CD4-positive, alpha-beta memory T cell (primary cell): ENCODE data around the gene ZC3HAV1. TPM values are rescaled to one million over a fixed set of nuclear protein-coding genes. Genes with fewer than 3 reads are reported as not detected.

Experiments used
- CTCF ChIA-PET: fragments of 350-600 bp; sonication (Branson Sonifier 250); formaldehyde crosslinking; loops from one replicate; lab custom pipeline; 2021; ENCODE audit warnings: inconsistent platforms; ENCODE audit not compliant: partially characterized antibody; lab: Charles Lee
- POLR2A ChIA-PET: fragments of 350-600 bp; sonication (Branson Sonifier 250); formaldehyde crosslinking; loops from one replicate; lab custom pipeline; 2021; ENCODE audit not compliant: partially characterized antibody; lab: Charles Lee
- DNase-seq, 5 donors: peaks; one replicate each; pipeline versions ENCODE4 v3.0.0 to v3.0.0-alpha.2; 2020 to 2022; ENCODE audit warnings: mixed read lengths in 1 of 5
- H3K27ac ChIP-seq: one replicate; pipeline ENCODE4 v1.7.0; 2013; ENCODE audit warnings: low read depth, low read length
- H3K27me3 ChIP-seq: 2 replicates; pipeline ENCODE4 v1.7.0; 2013; ENCODE audit warnings: mild to moderate bottlenecking, low read length, moderate library complexity; ENCODE audit not compliant: insufficient read depth
- H3K36me3 ChIP-seq: 2 replicates; pipeline ENCODE4 v1.7.0; 2013; ENCODE audit warnings: mild to moderate bottlenecking, low read length, moderate library complexity; ENCODE audit not compliant: insufficient read depth
- H3K4me1 ChIP-seq: 2 replicates; pipeline ENCODE4 v1.7.0; 2013; ENCODE audit warnings: mild to moderate bottlenecking, low read length, moderate library complexity; ENCODE audit not compliant: insufficient read depth
- H3K4me3 ChIP-seq, 2 donors: one replicate each; pipeline ENCODE4 v1.7.0; 2013; ENCODE audit warnings: low read length in 2 of 2, mild to moderate bottlenecking in 1 of 2
- H3K9me3 ChIP-seq, 2 donors: one replicate each; pipeline ENCODE4 v1.7.0; 2013; ENCODE audit warnings: low read length in 2 of 2, control low read depth in 1 of 2; ENCODE audit not compliant: control insufficient read depth in 1 of 2
- H3K27ac Mint-ChIP-seq, 7 donors: one replicate each; pipeline ENCODE4 v1.8.0; 2020 to 2021; ENCODE audit warnings: mixed read lengths in 7 of 7, mild to moderate bottlenecking in 6 of 7, inconsistent platforms in 3 of 7, moderate library complexity in 3 of 7
- H3K27me3 Mint-ChIP-seq, 2 donors: one replicate each; pipeline ENCODE4 v1.8.0; 2020 to 2021; ENCODE audit warnings: mixed read lengths in 2 of 2
- H3K36me3 Mint-ChIP-seq, 2 donors: one replicate each; pipeline ENCODE4 v1.8.0; 2020 to 2021; ENCODE audit warnings: mixed read lengths in 2 of 2, inconsistent platforms in 1 of 2, mild to moderate bottlenecking in 1 of 2
- H3K4me1 Mint-ChIP-seq, 4 donors: one replicate each; pipeline ENCODE4 v1.8.0; 2020 to 2021; ENCODE audit warnings: mixed read lengths in 4 of 4, mild to moderate bottlenecking in 1 of 4
- H3K4me3 Mint-ChIP-seq, 8 donors: one replicate each; pipeline ENCODE4 v1.8.0; 2020 to 2021; ENCODE audit warnings: mixed read lengths in 8 of 8, mild to moderate bottlenecking in 7 of 8, moderate library complexity in 6 of 8, inconsistent platforms in 3 of 8
- H3K9me3 Mint-ChIP-seq, 8 donors: one replicate each; pipeline ENCODE4 v1.8.0; 2020 to 2021; ENCODE audit warnings: mixed read lengths in 8 of 8, mild to moderate bottlenecking in 5 of 8, inconsistent platforms in 3 of 8, moderate library complexity in 1 of 8
- intact Hi-C: fragments of 100-400 bp; cut with micrococcal nuclease; formaldehyde crosslinking; loops from one replicate; pipeline ENCODE4 v1.15.1; 2023
- polyA plus RNA-seq, 2 donors: library from polyadenylated mRNA; unstranded; fragments of 300-500 nt; fragmentation: Illumina TruSeq; gene quantifications; one replicate each; pipeline ENCODE4 v1.2.3, GENCODE V29; 2021
- total RNA-seq, 2 experiments: library from RNA; stranded (reverse); gene quantifications; one replicate each; pipeline ENCODE4 v1.2.3, GENCODE V29; 2021

ZC3HAV1 gene
- total and polyA plus RNA-seq, 4 experiments from 2014 or later, result 150 to 169 (median 157) TPM

DNA sequence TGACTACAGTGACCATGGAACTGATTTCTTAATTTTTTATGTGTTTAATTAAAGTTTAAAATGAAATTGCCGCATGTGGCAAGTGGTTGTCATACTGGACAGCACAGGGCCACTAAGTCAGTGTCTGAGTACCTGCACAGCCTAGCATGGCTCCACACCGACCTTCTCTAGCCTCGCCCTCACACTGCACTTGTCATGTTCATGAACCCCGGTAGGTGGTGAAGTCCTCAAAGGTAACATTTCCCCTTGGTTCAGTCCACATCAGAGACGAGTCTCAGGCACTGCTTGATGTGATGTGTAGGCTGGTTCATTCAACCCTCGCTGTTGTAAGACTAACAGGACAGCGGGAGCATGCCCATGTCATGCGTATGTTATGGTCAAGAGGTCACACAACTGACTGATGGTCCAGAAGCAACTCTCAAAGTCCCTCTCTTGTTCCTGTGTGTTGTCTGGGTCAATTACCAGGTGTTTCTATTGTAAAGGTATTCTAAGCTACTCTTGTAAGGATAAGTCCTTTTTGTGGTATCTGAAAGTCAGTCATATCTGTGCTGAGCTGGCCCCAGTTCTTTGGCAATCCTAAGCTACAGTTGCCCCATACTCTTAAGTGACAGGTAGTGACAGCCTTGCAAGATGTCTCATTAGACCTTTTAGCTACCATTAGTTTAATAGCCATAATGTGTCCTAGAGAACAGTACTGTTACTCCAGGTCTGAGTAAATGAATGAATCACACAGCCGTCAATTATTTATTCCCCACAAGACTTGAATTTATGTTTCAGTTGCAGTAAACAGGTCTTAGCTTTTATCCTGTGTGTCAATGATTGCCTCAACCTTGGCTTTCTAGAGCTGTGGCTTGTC, 40.7 kb downstream of the ZC3HAV1 start:
- ChIA-PET POLR2A (interaction anchor here (0.7 to 1.8 kb wide), 4 partner anchors 14 to 27 kb away, joined by 3 to 7 read pairs (median 3); no protein-coding TSS in a partner anchor), CTCF (interaction anchor here (1.2 to 9.6 kb wide), 4 partner anchors 18 to 182 kb away, joined by 3 to 140 read pairs (median 8); no protein-coding TSS in a partner anchor)
- peaks cover 83% of the 10 kb centered on the region for H3K36me3 ChIP-seq
- no peaks in the 10 kb centered on the region for H3K9me3 ChIP-seq
- no peak overlapping the region for H3K4me3 ChIP-seq
- peaks cover 33 to 83% (median 56%) of the 10 kb centered on the region in 4 donors for H3K4me1 Mint-ChIP-seq
- H3K36me3 Mint-ChIP-seq, result peaks cover 77 to 84% of the 10 kb centered on the region in 2 donors
- H3K27me3 Mint-ChIP-seq, result no peaks in the 10 kb centered on the region
- H3K9me3 Mint-ChIP-seq, result peaks cover 0 to 4% (median 0%) of the 10 kb centered on the region in 8 donors
- H3K27ac ChIP-seq, result no peak overlapping the region
- H3K27ac Mint-ChIP-seq, result peak overlapping the region; percentile 47 to 93 (median 68)
- peak overlapping the region in 1 of 8 donors; percentile 40 for H3K4me3 Mint-ChIP-seq
- no peak for DNase-seq
- H3K4me1 ChIP-seq, result peaks cover 43% of the 10 kb centered on the region
- no peaks in the 10 kb centered on the region for H3K27me3 ChIP-seq
- intact Hi-C loops, result no loop called here

DNA sequence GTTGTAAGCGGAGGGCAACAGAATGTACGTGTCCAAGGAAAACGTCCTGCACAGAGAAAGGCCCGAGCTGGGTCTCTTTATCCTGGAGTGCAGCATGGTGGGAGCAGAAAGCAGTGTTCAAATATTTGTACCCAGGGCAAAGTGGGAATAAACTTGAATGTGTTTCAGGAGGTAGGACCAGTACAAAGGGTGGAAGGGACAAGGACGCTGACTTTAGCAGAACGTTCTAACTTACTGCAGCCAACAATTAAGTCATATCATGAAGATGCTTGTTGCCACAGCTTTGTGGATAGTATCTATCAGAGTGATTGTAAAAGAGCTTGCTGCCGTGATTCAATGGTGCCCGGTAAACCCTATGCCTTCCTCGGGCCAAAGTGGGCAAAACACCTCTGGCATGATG, 43.2 kb downstream of the ZC3HAV1 start:
- Mint-ChIP-seq H3K4me3 (peak overlapping the region in 3 of 8 donors; percentile 1 to 57 (median 26)), H3K36me3 (peaks cover 76 to 87% of the 10 kb centered on the region in 2 donors), H3K4me1 (peaks cover 38 to 78% (median 58%) of the 10 kb centered on the region in 4 donors), H3K27me3 (no peaks in the 10 kb centered on the region), H3K9me3 (peaks cover 0 to 4% (median 0%) of the 10 kb centered on the region in 8 donors), H3K27ac (peak overlapping the region; percentile 21 to 79 (median 60))
- Histone ChIP-seq H3K4me3 (no peak overlapping the region), H3K9me3 (no peaks in the 10 kb centered on the region), H3K4me1 (peaks cover 45% of the 10 kb centered on the region), H3K36me3 (peaks cover 84% of the 10 kb centered on the region), H3K27me3 (no peaks in the 10 kb centered on the region), H3K27ac (no peak overlapping the region)
- POLR2A ChIA-PET, result interaction anchor here (0.8 to 9.3 kb wide), 4 partner anchors 9 to 40 kb away, joined by 3 to 56 read pairs (median 8); no protein-coding TSS in a partner anchor
- DNase-seq, result no peak
- CTCF ChIA-PET, result interaction anchor here (1.5 to 4.4 kb wide), 3 partner anchors 9 to 180 kb away, joined by 3 to 27 read pairs (median 20); no protein-coding TSS in a partner anchor
- intact Hi-C loops, result no loop called here

DNA sequence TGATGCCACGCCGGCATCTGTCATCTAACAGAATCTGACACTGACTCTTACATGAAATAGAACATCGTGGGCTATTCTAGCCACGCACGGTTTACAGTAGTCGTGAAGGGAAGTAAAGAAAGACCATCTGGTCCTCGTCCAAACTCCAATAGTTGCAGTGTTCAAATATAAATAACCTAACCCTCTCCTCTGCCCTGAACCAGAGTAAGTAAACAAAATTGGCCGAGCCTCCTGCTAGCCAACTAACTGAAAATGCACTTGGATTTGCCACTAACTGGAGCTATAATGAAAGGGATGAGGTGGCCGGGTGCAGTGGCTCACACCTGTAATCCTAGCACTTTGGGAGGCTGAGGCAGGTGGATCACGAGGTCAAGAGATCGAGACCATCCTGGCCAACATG, 44.2 kb downstream of the ZC3HAV1 start:
- POLR2A ChIA-PET, result interaction anchor here (1.7 to 9.3 kb wide), 4 partner anchors 10 to 30 kb away, joined by 5 to 56 read pairs (median 8); no protein-coding TSS in a partner anchor
- no peak overlapping the region for H3K27ac ChIP-seq
- H3K36me3 ChIP-seq, result peaks cover 90% of the 10 kb centered on the region

DNA sequence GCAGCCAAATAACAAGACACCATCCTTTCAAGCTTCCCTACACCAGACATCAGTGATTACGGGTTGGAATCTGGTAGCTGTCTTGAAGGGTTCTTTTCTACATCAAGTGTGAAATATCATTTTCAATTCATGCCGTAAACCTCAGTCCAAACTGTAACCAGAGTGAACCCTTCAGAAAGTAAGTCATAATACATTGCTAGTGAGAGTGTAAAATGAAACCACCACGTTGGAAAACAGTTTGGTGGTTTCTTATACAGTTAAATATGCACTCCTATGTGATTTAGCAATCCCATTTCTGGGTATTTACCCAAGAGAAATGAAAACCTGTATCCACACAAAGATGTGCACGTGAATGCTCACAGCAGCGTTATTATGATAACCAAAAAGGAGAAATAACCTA, 48.1 kb downstream of the ZC3HAV1 start:
- H3K36me3 Mint-ChIP-seq, result peaks cover 76 to 80% of the 10 kb centered on the region in 2 donors
- Histone ChIP-seq H3K9me3 (no peaks in the 10 kb centered on the region), H3K36me3 (peaks cover 84% of the 10 kb centered on the region), H3K4me3 (no peak overlapping the region), H3K27me3 (no peaks in the 10 kb centered on the region), H3K27ac (no peak overlapping the region), H3K4me1 (peaks cover 53% of the 10 kb centered on the region)
- H3K27ac Mint-ChIP-seq, result peak overlapping the region in 6 of 7 donors; percentile 41 to 82 (median 72)
- intact Hi-C loops, result loop anchor here (2.0 kb wide), 2 partner anchors 15 to 17 kb away; no protein-coding TSS in a partner anchor
- H3K9me3 Mint-ChIP-seq, result peaks cover 0 to 2% (median 0%) of the 10 kb centered on the region in 8 donors
- ChIA-PET POLR2A (interaction anchor here (0.7 to 9.3 kb wide), 4 partner anchors 8 to 43 kb away, joined by 3 to 56 read pairs (median 6); no protein-coding TSS in a partner anchor), CTCF (interaction anchor here (0.5 to 3.5 kb wide), 6 partner anchors 11 to 67 kb away, joined by 3 to 18 read pairs (median 9); no protein-coding TSS in a partner anchor)
- H3K27me3 Mint-ChIP-seq, result no peaks in the 10 kb centered on the region
- peaks cover 44 to 67% (median 57%) of the 10 kb centered on the region in 4 donors for H3K4me1 Mint-ChIP-seq
- no peak for DNase-seq
- H3K4me3 Mint-ChIP-seq, result peak overlapping the region in 1 of 8 donors; percentile 67

More for the DNA sequence above, 44.2 kb downstream of the ZC3HAV1 start:
- Mint-ChIP-seq H3K4me1 (peaks cover 44 to 85% (median 65%) of the 10 kb centered on the region in 4 donors), H3K9me3 (peaks cover 0 to 4% (median 0%) of the 10 kb centered on the region in 8 donors), H3K27me3 (no peaks in the 10 kb centered on the region), H3K4me3 (peak overlapping the region in 1 of 8 donors; percentile 22), H3K27ac (peak overlapping the region in 5 of 7 donors; percentile 43 to 90 (median 66)), H3K36me3 (peaks cover 84 to 92% of the 10 kb centered on the region in 2 donors)
- DNase-seq, result no peak
- H3K4me1 ChIP-seq, result peaks cover 54% of the 10 kb centered on the region
- CTCF ChIA-PET, result interaction anchor here (0.9 to 4.4 kb wide), 4 partner anchors 10 to 179 kb away, joined by 3 to 27 read pairs (median 12); no protein-coding TSS in a partner anchor
- H3K4me3 ChIP-seq, result no peak overlapping the region
- H3K27me3 ChIP-seq, result no peaks in the 10 kb centered on the region
- intact Hi-C loops, result no loop called here
- no peaks in the 10 kb centered on the region for H3K9me3 ChIP-seq

DNA sequence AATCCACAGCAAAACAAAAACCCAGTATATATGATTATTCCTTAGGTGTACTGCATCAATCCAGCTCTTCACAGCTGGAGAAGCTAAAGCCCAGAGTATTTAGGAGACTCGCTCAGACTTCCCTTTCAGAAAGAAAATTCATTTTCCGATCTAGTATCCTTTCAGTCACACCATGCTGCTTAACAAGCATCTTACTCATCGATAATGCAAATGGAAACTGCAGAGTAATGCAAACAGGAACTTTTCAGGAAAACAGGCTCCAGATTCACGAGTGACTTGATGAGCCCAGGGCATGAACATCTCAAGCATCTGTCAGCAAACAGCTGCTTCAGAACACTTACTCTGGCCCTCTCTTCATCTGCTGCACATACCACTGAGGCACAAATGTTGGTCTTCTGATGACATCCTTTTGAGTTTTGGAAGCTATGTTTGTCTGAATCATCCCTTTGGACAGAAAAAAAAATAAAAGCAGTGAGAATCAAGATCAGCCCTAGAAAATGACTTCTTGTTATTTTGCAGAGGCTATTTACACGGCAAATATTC, 48.8 kb downstream of the ZC3HAV1 start:
- ChIA-PET POLR2A (interaction anchor here (0.8 to 9.3 kb wide), 6 partner anchors 10 to 44 kb away, joined by 3 to 56 read pairs (median 4); no protein-coding TSS in a partner anchor), CTCF (interaction anchor here (0.5 to 3.5 kb wide), 8 partner anchors 10 to 174 kb away, joined by 3 to 18 read pairs (median 6); no protein-coding TSS in a partner anchor)
- Mint-ChIP-seq H3K27me3 (no peaks in the 10 kb centered on the region), H3K9me3 (peaks cover 0 to 2% (median 0%) of the 10 kb centered on the region in 8 donors), H3K4me1 (peaks cover 41 to 65% (median 54%) of the 10 kb centered on the region in 4 donors), H3K27ac (peak overlapping the region; percentile 6 to 82 (median 70)), H3K4me3 (peak overlapping the region in 4 of 8 donors; percentile 1 to 67 (median 35)), H3K36me3 (peaks cover 76 to 77% of the 10 kb centered on the region in 2 donors)
- peak overlapping the region; percentile 12 for H3K27ac ChIP-seq
- no peak overlapping the region for H3K4me3 ChIP-seq
- H3K27me3 ChIP-seq, result no peaks in the 10 kb centered on the region
- H3K36me3 ChIP-seq, result peaks cover 83% of the 10 kb centered on the region
- intact Hi-C loops, result loop anchor here (2.0 kb wide), 2 partner anchors 16 kb away; no protein-coding TSS in a partner anchor
- H3K4me1 ChIP-seq, result peaks cover 53% of the 10 kb centered on the region
- H3K9me3 ChIP-seq, result no peaks in the 10 kb centered on the region
- DNase-seq, result no peak

DNA sequence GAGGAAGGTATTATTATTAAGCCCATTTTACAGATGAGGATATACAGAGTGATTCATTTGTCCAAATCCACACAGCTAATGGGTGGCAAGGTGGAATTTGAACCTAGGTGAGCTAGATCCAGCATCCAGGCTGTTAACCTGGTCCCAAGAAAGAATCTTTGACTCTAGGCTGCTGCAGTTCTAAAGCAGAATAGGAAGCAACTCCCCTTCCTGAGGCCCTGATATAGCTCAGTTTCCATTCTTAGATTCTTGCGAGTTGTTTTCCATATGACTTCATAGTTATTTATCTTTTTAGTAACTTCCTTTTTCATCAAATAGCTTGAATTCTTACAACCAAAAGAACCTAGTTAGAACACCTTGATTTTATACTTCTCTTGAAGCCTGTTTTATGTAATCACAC, 49.6 kb downstream of the ZC3HAV1 start:
- no peak overlapping the region for H3K4me3 ChIP-seq
- POLR2A ChIA-PET, result interaction anchor here (0.8 to 9.3 kb wide), 6 partner anchors 10 to 45 kb away, joined by 3 to 56 read pairs (median 4); no protein-coding TSS in a partner anchor
- no peaks in the 10 kb centered on the region for H3K9me3 ChIP-seq
- Mint-ChIP-seq H3K4me1 (peaks cover 40 to 59% (median 49%) of the 10 kb centered on the region in 4 donors), H3K9me3 (no peaks in the 10 kb centered on the region), H3K27me3 (no peaks in the 10 kb centered on the region), H3K4me3 (no peak overlapping the region), H3K36me3 (peaks cover 71 to 77% of the 10 kb centered on the region in 2 donors), H3K27ac (peak overlapping the region; percentile 41 to 86 (median 71))
- peak overlapping the region; percentile 35 for H3K27ac ChIP-seq
- peaks cover 83% of the 10 kb centered on the region for H3K36me3 ChIP-seq
- no peaks in the 10 kb centered on the region for H3K27me3 ChIP-seq
- CTCF ChIA-PET, result interaction anchor here (1.1 to 3.5 kb wide), 6 partner anchors 9 to 173 kb away, joined by 4 to 18 read pairs (median 9); no protein-coding TSS in a partner anchor
- intact Hi-C loops, result loop anchor here (2.0 to 5.0 kb wide), 3 partner anchors 15 to 173 kb away; no protein-coding TSS in a partner anchor
- no peak for DNase-seq
- H3K4me1 ChIP-seq, result peaks cover 53% of the 10 kb centered on the region
